Upper lobe of right lung (tissue), 1 donor: Measurements from ENCODE around the gene STK40. TPM values are rescaled to one million over a fixed set of nuclear protein-coding genes. Genes with fewer than 3 reads are reported as not detected.

Experiments
- ATAC-seq: fragments of 200-7000 bp; cut with Tn5 transposase; one replicate; pipeline ENCODE4 v1.9.1; 2020; ENCODE audit warnings: mild to moderate bottlenecking, moderate library complexity
- DNase-seq: peaks from one replicate; pipeline ENCODE4 v3.0.0-alpha.2; 2020
- H3K27ac ChIP-seq: fragments of 200-600 bp; one replicate; pipeline ENCODE4 v1.8.0; 2022
- H3K27me3 ChIP-seq: fragments of 200-600 bp; one replicate; pipeline ENCODE4 v1.8.0; 2022; ENCODE audit warnings: mild to moderate bottlenecking
- H3K36me3 ChIP-seq: fragments of 200-600 bp; one replicate; pipeline ENCODE4 v1.8.0; 2022
- H3K4me1 ChIP-seq: fragments of 200-600 bp; one replicate; pipeline ENCODE4 v1.8.0; 2022
- H3K4me3 ChIP-seq: fragments of 200-600 bp; one replicate; pipeline ENCODE4 v1.8.0; 2022; ENCODE audit warnings: mild to moderate bottlenecking
- H3K9me3 ChIP-seq: fragments of 200-600 bp; one replicate; pipeline ENCODE4 v1.8.0; 2022
- CTCF ChIP-seq: fragments of 200-600 bp; IDR thresholded peaks from one replicate; pipeline ENCODE4 v1.8.0; 2022; ENCODE audit warnings: antibody characterized with exemption
- intact Hi-C: fragments of 100-400 bp; cut with DNase I; formaldehyde crosslinking; loops from one replicate; pipeline ENCODE4 v1.11.0; 2022
- total RNA-seq: library from RNA; stranded (reverse); fragmentation: NEBNext Ultra II Directional; extraction: Animal tissue kit (Norgen Biotek cat#: 25700); gene quantifications from one replicate; pipeline ENCODE4 v1.2.1, GENCODE V29; 2021
- donor health status: DM: no; HTN: yes; CAD: no; lungs with severe emphysema.

The STK40 gene
- total RNA-seq, 1 donor from 2014 or later, result 78.9 TPM

- Histone ChIP-seq H3K9me3 (no peaks in the 10 kb centered on the region), H3K27ac (no peak overlapping the region), H3K36me3 (no peaks in the 10 kb centered on the region), H3K4me1 (peaks cover 72% of the 10 kb centered on the region), H3K4me3 (no peak overlapping the region), H3K27me3 (no peaks in the 10 kb centered on the region)
- ATAC-seq (peak; percentile 74), DNase-seq (peak; percentile 80)
- peak; percentile 93 for TF ChIP-seq CTCF
- intact Hi-C loops, result no loop called here
Measured at GRCh38 chr1:36369061-36369861, 16.5 kb downstream of the STK40 start.

GRCh38 chr1:36367798-36368197 lies 17.9 kb downstream of the STK40 start:
- ATAC-seq, result no peak
- Histone ChIP-seq H3K27me3 (no peaks in the 10 kb centered on the region), H3K36me3 (peaks cover 6% of the 10 kb centered on the region), H3K4me3 (no peak overlapping the region), H3K4me1 (peaks cover 57% of the 10 kb centered on the region), H3K9me3 (no peaks in the 10 kb centered on the region), H3K27ac (no peak overlapping the region)
- intact Hi-C loops, result no loop called here
- no peak for DNase-seq
- TF ChIP-seq CTCF, result no peak

GRCh38 chr1:36367066-36367465 lies 18.7 kb downstream of the STK40 start:
- Histone ChIP-seq H3K4me3 (no peak overlapping the region), H3K4me1 (peaks cover 53% of the 10 kb centered on the region), H3K36me3 (peaks cover 13% of the 10 kb centered on the region), H3K9me3 (no peaks in the 10 kb centered on the region), H3K27ac (peak overlapping the region; percentile 76), H3K27me3 (no peaks in the 10 kb centered on the region)
- no peak for DNase-seq
- intact Hi-C loops, result no loop called here
- no peak for ATAC-seq
- TF ChIP-seq CTCF, result no peak

GRCh38 chr1:36366091-36366661 lies 19.5 kb downstream of the STK40 start:
- Histone ChIP-seq H3K27ac (peak overlapping the region; percentile 76), H3K4me3 (no peak overlapping the region), H3K9me3 (no peaks in the 10 kb centered on the region), H3K36me3 (peaks cover 22% of the 10 kb centered on the region), H3K4me1 (peaks cover 44% of the 10 kb centered on the region), H3K27me3 (no peaks in the 10 kb centered on the region)
- ATAC-seq (peak; percentile 62), DNase-seq (no peak)
- intact Hi-C loops, result no loop called here
- TF ChIP-seq CTCF, result no peak

GRCh38 chr1:36365381-36365780 lies 20.3 kb downstream of the STK40 start:
- Histone ChIP-seq H3K4me1 (peaks cover 40% of the 10 kb centered on the region), H3K27me3 (no peaks in the 10 kb centered on the region), H3K9me3 (no peaks in the 10 kb centered on the region), H3K36me3 (peaks cover 22% of the 10 kb centered on the region), H3K4me3 (no peak overlapping the region), H3K27ac (peak overlapping the region; percentile 76)
- no peak for DNase-seq
- TF ChIP-seq CTCF, result no peak
- intact Hi-C loops, result no loop called here
- peak; percentile 69 for ATAC-seq
